MV-4-11 (cell line): ENCODE data around the gene ARF3.

Experiments used
- DNase-seq: peaks from one replicate; lab custom pipeline; 2025; lab: John Stamatoyannopoulos, UW

The ARF3 gene

GRCh38 chr12:48966177-48966895, 9.0 kb upstream of the ARF3 start:
- DNase-seq = peak; percentile 75

- DNase-seq = no peak
These were observed 8.1 kb upstream of the ARF3 start for GRCh38 chr12:48965298-48965838.

GRCh38 chr12:48961801-48962200, 4.5 kb upstream of the ARF3 start:
- DNase-seq = no peak

- no peak for DNase-seq
These were observed 4.0 kb upstream of the ARF3 start for GRCh38 chr12:48961331-48961730.

GRCh38 chr12:48960834-48961233, 3.5 kb upstream of the ARF3 start:
- no peak for DNase-seq

- DNase-seq = peak; percentile 40
These were observed 732 bp upstream of the ARF3 start for GRCh38 chr12:48958049-48958388.

GRCh38 chr12:48956279-48957140, 777 bp downstream of the ARF3 start:
- DNase-seq = peak; percentile 92

GRCh38 chr12:48954841-48955501, 2.3 kb downstream of the ARF3 start:
- peak; percentile 98 for DNase-seq

GRCh38 chr12:48954061-48954460, 3.2 kb downstream of the ARF3 start:
- DNase-seq = no peak

- DNase-seq = no peak
These were observed 4.6 kb downstream of the ARF3 start for GRCh38 chr12:48952691-48953090.

- DNase-seq = no peak
These were observed 9.6 kb downstream of the ARF3 start for GRCh38 chr12:48947727-48948126.

GRCh38 chr12:48946943-48947342, 10.3 kb downstream of the ARF3 start:
- no peak for DNase-seq

- no peak for DNase-seq
These were observed 11.1 kb downstream of the ARF3 start for GRCh38 chr12:48946205-48946604.

GRCh38 chr12:48943221-48943620, 14.1 kb downstream of the ARF3 start:
- DNase-seq = no peak

GRCh38 chr12:48940181-48940580, 17.1 kb downstream of the ARF3 start:
- DNase-seq = peak; percentile 95

- peak; percentile 38 for DNase-seq
These were observed 18.5 kb downstream of the ARF3 start for GRCh38 chr12:48938805-48939204.

GRCh38 chr12:48937170-48937569, 20.1 kb downstream of the ARF3 start:
- DNase-seq = peak; percentile 7

GRCh38 chr12:48936379-48936979, 20.8 kb downstream of the ARF3 start:
- DNase-seq = peak; percentile 35

- peak; percentile 8 for DNase-seq
These were observed 23.0 kb downstream of the ARF3 start for GRCh38 chr12:48934312-48934706.

GRCh38 chr12:48933664-48934311, 23.5 kb downstream of the ARF3 start:
- DNase-seq = no peak

- no peak for DNase-seq
These were observed 24.4 kb downstream of the ARF3 start for GRCh38 chr12:48932878-48933277.

GRCh38 chr12:48930475-48930874, 26.8 kb downstream of the ARF3 start:
- no peak for DNase-seq
